Calu3 (cell line): Measurements from ENCODE around the gene RTL5. TPM values are rescaled to one million over a fixed set of nuclear protein-coding genes. Genes with fewer than 3 reads are reported as not detected.
A peak's percentile ranks its signal among the peaks of the same experiment; 100 is the strongest.

Experiments used
- BruUV-seq: library from RNA; stranded (reverse); fragments of 400-500 nt; replicated peaks from 2 replicates; lab custom pipeline; 2021; lab: Mats Ljungman, UMichigan
- CTCF ChIA-PET: fragments of 300-600 bp; sonication (Branson Sonifier 250); formaldehyde crosslinking; loops from one replicate; lab custom pipeline; 2022; ENCODE audit warnings: antibody characterized with exemption; lab: Charles Lee
- DNase-seq: peaks from one replicate; pipeline ENCODE4 v3.0.0; 2022
- H3K27ac Mint-ChIP-seq: one replicate; pipeline ENCODE4 v1.8.0; 2022; ENCODE audit warnings: mixed read lengths; ENCODE audit not compliant: unreplicated experiment
- H3K27me3 Mint-ChIP-seq: one replicate; pipeline ENCODE4 v1.8.0; 2022; ENCODE audit warnings: mixed read lengths; ENCODE audit not compliant: unreplicated experiment
- H3K36me3 Mint-ChIP-seq: one replicate; pipeline ENCODE4 v1.8.0; 2022; ENCODE audit warnings: mild to moderate bottlenecking, moderate library complexity, mixed read lengths; ENCODE audit not compliant: insufficient read depth, unreplicated experiment
- H3K4me1 Mint-ChIP-seq: one replicate; pipeline ENCODE4 v1.8.0; 2022; ENCODE audit warnings: mild to moderate bottlenecking, low read depth, mixed read lengths; ENCODE audit not compliant: unreplicated experiment
- H3K4me3 Mint-ChIP-seq: one replicate; pipeline ENCODE4 v1.8.0; 2022; ENCODE audit warnings: mild to moderate bottlenecking, low read depth, moderate library complexity, mixed read lengths; ENCODE audit not compliant: unreplicated experiment
- H3K9me3 Mint-ChIP-seq: one replicate; pipeline ENCODE4 v1.8.0; 2022; ENCODE audit warnings: low read depth, mixed read lengths; ENCODE audit not compliant: unreplicated experiment
- intact Hi-C: fragments of 100-400 bp; cut with micrococcal nuclease; formaldehyde crosslinking; loops from one replicate; pipeline ENCODE4 v1.10.0; 2022; ENCODE audit not compliant: unreplicated experiment
- total RNA-seq: library from RNA; stranded (reverse); gene quantifications from 2 replicates; pipeline ENCODE4 v1.2.3, GENCODE V29; 2022
- TF ChIP-seq, protein P1 (sequence below): fragments of 200-600 bp; IDR thresholded peaks from one replicate; pipeline ENCODE4 v1.8.0; 2022; ENCODE audit warnings: antibody characterized with exemption; ENCODE audit not compliant: unreplicated experiment

The RTL5 gene
- total RNA-seq, 1 experiment from 2014 or later = 0.07 TPM

DNA sequence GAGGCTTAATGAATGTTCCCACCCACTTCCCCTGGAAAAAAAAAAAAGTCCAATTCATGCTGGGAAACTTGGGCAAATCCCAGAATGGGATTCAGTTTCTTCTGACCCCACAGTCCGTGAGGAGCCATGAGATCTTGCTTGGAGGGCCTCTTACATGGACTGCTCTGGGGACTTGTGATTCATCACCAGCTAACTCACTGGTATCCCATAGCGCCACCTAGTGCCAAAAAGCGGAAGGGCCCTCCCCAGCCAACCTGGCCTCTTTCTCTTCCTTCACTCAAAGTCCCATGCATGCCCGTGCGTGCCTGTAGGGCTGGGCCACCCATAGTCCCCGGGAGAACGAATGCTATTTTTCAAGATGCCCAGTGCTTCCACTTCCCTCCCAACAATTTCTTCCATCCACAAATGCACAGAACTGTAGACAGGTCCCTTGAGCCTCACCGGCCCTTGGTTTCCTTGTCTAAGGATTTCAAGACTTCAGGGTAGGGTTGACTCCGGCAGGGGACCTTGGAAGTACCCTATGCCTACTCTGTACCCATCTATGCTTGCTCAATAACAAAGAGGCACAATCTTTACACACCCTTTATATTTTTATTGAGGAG is 5.1 kb downstream of the RTL5 start:
- TF ChIP-seq, protein P1, sequence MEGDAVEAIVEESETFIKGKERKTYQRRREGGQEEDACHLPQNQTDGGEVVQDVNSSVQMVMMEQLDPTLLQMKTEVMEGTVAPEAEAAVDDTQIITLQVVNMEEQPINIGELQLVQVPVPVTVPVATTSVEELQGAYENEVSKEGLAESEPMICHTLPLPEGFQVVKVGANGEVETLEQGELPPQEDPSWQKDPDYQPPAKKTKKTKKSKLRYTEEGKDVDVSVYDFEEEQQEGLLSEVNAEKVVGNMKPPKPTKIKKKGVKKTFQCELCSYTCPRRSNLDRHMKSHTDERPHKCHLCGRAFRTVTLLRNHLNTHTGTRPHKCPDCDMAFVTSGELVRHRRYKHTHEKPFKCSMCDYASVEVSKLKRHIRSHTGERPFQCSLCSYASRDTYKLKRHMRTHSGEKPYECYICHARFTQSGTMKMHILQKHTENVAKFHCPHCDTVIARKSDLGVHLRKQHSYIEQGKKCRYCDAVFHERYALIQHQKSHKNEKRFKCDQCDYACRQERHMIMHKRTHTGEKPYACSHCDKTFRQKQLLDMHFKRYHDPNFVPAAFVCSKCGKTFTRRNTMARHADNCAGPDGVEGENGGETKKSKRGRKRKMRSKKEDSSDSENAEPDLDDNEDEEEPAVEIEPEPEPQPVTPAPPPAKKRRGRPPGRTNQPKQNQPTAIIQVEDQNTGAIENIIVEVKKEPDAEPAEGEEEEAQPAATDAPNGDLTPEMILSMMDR = peak; percentile 65
- intact Hi-C loops = loop anchor here (1.0 kb wide), 2 partner anchors 108 to 127 kb away; no protein-coding TSS in a partner anchor
- Mint-ChIP-seq H3K9me3 (no peaks in the 10 kb centered on the region), H3K4me1 (no peaks in the 10 kb centered on the region), H3K27ac (no peak overlapping the region), H3K4me3 (no peak overlapping the region), H3K27me3 (peaks cover 59% of the 10 kb centered on the region), H3K36me3 (peaks cover 5% of the 10 kb centered on the region)
- BruUV-seq = no TSS peak
- peak; percentile 84 for DNase-seq
- CTCF ChIA-PET = interaction anchor here (0.9 to 1.5 kb wide), 5 partner anchors 96 to 128 kb away, joined by 4 to 8 read pairs (median 5); no protein-coding TSS in a partner anchor

DNA sequence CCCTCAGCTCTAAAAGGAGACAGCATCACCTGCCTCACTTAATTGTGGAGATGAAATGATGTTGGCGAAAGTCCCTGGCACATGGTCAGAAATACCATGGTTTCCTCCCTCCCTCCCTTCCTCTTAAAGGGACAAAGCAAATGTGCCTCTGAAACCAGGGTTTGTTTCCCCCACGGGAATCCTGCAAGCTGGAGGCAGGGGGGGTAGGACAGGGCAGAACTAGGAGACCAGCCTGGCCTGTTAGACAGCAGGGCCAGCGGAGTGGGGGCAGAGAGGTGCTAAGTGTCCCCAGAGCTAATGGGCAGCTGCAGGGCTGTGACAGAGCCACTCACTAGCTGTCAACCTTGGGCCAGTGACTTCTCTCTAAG is 5.7 kb downstream of the RTL5 start:
- Mint-ChIP-seq H3K4me3 (no peak overlapping the region), H3K36me3 (peaks cover 5% of the 10 kb centered on the region), H3K27ac (no peak overlapping the region), H3K27me3 (peaks cover 58% of the 10 kb centered on the region), H3K4me1 (no peaks in the 10 kb centered on the region), H3K9me3 (no peaks in the 10 kb centered on the region)
- DNase-seq = no peak
- intact Hi-C loops = loop anchor here (1.0 kb wide), 2 partner anchors 108 to 127 kb away; no protein-coding TSS in a partner anchor
- CTCF ChIA-PET = interaction anchor here (0.9 to 1.5 kb wide), 5 partner anchors 96 to 127 kb away, joined by 4 to 8 read pairs (median 5); no protein-coding TSS in a partner anchor
- TF ChIP-seq, protein P1 = no peak
- no TSS peak for BruUV-seq

DNA sequence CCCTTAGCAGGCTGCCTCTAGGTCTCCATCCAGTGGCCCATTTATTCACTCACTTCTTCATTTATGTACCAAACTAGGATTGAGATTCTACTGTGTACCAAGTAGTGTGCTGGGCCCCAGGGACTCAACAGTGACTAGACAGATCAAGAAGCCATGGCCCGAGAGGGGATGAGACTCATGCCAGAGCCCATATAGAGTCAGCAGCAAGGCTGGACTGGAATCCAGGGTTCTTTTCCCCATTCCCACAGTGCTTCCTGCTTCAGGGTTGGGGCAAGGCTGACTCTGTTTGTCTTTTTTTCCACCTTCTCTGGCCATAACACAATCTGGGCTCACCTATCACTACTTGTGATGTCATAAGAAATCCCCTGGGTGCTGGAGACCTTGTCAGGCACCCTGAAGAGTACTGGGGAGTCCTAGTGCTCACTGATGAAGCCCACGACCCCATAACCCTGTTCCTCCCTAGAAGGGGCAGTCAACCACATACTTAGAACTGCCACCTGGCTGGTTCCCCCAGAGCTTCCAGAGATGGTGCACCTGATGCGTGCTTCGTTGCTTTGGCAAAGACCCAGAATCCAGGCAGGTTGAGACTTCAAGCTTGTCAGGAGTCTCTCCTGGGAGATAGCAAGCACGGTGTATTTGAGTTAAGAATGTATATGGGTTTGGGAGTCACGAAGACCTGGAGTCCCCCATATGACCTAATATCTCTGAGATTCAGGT is 6.2 kb downstream of the RTL5 start:
- Mint-ChIP-seq H3K9me3 (no peaks in the 10 kb centered on the region), H3K27me3 (peaks cover 58% of the 10 kb centered on the region), H3K36me3 (peaks cover 5% of the 10 kb centered on the region), H3K4me3 (no peak overlapping the region), H3K27ac (no peak overlapping the region), H3K4me1 (no peaks in the 10 kb centered on the region)
- CTCF ChIA-PET = interaction anchor here (1.3 to 1.4 kb wide), 2 partner anchors 103 to 127 kb away, joined by 5 read pairs; no protein-coding TSS in a partner anchor
- DNase-seq = no peak
- intact Hi-C loops = loop anchor here (1.0 kb wide), 2 partner anchors 107 to 126 kb away; no protein-coding TSS in a partner anchor
- no TSS peak for BruUV-seq
- TF ChIP-seq, protein P1 = no peak

DNA sequence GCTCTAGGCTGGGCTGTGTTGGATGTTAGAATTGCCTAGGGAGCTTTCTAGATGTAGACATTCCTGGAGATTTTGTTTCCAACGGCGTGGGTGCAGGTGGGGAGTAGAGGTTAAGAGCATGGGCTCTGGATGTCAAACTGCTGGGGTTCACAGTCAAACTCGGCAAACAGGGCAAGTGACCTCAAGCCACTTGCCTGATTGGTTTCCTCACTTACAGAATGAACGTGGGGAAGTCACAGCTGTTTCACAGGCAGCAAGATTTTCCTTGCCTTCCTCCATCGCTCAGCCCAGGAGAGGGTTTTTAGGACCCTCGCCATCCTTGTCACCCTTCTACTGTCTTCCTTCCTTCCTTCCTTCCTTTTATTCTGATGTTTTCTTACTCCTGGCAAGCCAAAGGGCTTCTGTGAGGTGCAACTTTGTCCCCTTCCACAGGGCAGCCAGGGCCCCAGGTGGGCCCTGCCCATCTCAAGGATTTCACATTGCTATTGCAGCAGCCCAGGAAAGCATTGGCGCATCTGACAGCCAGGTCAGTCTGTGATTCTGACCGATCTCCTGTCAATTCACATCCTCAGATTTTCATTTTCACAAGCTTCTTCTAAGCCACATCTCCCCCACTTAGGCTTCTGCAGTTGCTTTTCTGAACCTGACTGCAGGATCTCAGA is 7.0 kb downstream of the RTL5 start:
- H3K27me3 Mint-ChIP-seq = peaks cover 58% of the 10 kb centered on the region
- no TSS peak for BruUV-seq
- H3K4me3 Mint-ChIP-seq = no peak overlapping the region
- CTCF ChIA-PET = no interaction called here
- no peaks in the 10 kb centered on the region for H3K9me3 Mint-ChIP-seq
- intact Hi-C loops = no loop called here
- no peak overlapping the region for H3K27ac Mint-ChIP-seq
- TF ChIP-seq, protein P1 = no peak
- no peak for DNase-seq
- H3K36me3 Mint-ChIP-seq = peaks cover 5% of the 10 kb centered on the region
- H3K4me1 Mint-ChIP-seq = no peaks in the 10 kb centered on the region
